C4-2B (cell line): ENCODE data around the gene ABHD2.

Experiments
- H3K27ac ChIP-seq: fragments of 450-650 bp; 2 replicates; pipeline ENCODE4 v1.5.1; 2017
- ZFX ChIP-seq: fragments of 450-650 bp; IDR thresholded peaks from 2 replicates; pipeline ENCODE4 v1.6.1; 2017
- TF ChIP-seq, protein P1 (sequence below): fragments of 450-650 bp; conservative IDR thresholded peaks from 2 replicates; pipeline ENCODE4 v1.5.1; 2017; ENCODE audit warnings: mild to moderate bottlenecking

The ABHD2 gene

DNA sequence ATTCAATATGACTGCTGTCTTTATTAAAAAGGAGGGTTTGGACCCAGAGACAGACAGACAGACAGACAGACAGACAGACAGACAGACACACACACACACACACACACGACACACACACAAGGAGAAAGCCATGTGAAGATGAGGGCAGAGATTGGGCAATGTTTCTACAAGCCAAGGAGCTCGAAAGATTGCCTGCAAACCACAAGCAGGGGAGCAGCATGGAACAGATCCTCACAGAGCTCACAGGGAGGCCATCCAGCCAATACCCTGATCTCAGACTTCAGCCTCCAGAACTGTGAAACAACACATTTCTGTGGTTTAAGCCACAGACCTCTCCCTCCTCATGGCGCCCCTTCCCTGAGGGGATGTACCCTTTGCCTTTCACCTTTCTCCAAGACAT is 35.8 kb upstream of the ABHD2 start:
- TF ChIP-seq, protein P1, sequence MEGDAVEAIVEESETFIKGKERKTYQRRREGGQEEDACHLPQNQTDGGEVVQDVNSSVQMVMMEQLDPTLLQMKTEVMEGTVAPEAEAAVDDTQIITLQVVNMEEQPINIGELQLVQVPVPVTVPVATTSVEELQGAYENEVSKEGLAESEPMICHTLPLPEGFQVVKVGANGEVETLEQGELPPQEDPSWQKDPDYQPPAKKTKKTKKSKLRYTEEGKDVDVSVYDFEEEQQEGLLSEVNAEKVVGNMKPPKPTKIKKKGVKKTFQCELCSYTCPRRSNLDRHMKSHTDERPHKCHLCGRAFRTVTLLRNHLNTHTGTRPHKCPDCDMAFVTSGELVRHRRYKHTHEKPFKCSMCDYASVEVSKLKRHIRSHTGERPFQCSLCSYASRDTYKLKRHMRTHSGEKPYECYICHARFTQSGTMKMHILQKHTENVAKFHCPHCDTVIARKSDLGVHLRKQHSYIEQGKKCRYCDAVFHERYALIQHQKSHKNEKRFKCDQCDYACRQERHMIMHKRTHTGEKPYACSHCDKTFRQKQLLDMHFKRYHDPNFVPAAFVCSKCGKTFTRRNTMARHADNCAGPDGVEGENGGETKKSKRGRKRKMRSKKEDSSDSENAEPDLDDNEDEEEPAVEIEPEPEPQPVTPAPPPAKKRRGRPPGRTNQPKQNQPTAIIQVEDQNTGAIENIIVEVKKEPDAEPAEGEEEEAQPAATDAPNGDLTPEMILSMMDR: no peak
- TF ChIP-seq ZFX: no peak
- H3K27ac ChIP-seq: no peak overlapping the region

DNA sequence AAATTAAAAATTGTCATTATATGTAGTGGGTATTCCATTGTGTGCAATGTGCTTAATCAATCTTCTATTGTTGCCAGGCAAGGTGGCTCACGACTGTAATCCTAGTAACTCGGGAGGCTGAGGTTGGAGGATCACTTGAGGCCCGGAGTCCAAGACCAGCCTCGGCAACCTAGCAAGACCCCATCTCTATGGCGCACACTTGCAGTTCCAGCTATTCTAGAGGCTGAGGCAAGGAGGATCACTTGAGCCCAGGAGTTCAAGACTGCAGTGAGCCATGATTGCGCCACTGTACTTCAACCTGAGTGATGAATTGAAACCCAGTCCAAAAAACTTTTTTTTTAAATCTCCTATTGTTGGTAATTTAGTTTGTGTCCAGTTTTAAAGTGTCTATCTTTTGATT is 33.4 kb upstream of the ABHD2 start:
- no peak overlapping the region for H3K27ac ChIP-seq
- TF ChIP-seq, protein P1: no peak
- no peak for TF ChIP-seq ZFX

DNA sequence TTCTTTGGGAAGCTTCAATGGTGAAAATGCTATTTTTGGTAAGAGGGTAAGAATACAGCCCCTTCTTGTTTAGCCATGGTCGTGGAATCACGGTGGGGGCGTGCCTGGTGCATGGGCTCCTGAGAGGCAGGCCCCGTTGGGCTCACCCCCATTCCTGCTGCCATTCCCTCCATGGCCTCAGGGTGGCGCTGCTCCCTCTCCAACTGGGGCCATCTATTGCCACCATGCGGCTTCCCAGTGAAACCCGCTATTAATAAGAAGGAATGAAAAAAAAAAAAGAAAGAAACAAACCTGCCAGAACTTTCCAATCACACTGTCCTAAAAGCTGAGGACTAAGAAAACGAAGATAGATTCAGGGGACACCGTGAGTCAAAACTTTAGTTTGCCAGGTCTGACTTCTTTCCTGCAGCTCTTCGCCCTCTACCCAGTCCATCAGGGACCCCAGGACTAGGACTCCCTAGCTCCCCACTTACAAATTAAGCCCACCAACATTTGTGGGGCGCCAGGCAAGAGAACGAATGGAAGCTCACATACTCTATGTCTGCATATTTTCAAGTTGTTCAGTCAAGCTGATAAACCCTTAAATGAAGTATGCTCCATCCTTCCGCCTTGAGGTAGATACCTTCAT is 30.6 kb upstream of the ABHD2 start:
- no peak for TF ChIP-seq ZFX
- TF ChIP-seq, protein P1: peak; percentile 99
- peak overlapping the region; percentile 13 for H3K27ac ChIP-seq

DNA sequence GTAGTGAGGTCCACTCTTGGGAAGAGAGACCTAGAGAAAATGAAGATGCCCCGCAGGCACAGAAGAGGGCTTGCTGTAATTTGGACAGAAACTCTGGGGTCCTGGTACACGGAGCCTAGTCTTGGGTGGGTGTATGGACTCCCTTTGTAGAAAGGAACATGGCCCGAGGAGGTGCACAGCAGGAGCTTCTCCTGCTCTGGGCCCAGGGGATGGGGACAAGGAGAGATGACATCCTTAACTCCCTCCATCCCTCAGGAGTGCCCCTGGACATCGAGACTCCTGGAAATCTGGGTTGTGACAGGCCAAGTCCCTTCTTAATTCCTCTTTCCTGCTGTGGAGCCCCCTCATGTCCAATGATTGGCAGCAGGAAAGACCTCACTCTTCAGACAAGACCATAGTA is 29.9 kb upstream of the ABHD2 start:
- peak overlapping the region; percentile 13 for H3K27ac ChIP-seq
- no peak for TF ChIP-seq ZFX
- TF ChIP-seq, protein P1: no peak

DNA sequence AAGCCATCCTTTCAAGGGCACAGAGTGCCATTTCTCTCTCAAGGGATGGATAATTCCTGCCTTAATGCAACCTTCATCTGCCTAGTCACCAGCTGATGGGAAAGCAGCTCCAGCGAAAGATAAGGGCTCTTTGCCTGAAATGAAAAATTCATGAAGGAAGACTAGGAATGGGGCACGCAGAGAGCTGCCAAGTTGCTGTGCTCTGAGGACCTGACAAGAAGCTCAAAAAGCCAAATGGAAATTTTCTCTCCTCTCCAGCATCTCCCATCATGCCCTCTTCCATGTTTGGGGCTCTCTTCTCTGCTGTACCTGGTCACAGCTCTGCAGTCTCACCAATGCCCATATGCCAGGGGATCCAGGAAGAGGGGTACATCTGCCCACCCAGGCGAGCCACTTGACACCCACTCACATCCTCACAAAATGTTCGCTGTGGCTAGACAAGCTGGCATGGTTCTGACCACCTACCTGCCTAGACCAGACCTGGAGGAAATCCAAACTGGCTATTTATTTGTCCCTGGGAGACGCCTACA is 29.3 kb upstream of the ABHD2 start:
- TF ChIP-seq, protein P1: no peak
- TF ChIP-seq ZFX: no peak

DNA sequence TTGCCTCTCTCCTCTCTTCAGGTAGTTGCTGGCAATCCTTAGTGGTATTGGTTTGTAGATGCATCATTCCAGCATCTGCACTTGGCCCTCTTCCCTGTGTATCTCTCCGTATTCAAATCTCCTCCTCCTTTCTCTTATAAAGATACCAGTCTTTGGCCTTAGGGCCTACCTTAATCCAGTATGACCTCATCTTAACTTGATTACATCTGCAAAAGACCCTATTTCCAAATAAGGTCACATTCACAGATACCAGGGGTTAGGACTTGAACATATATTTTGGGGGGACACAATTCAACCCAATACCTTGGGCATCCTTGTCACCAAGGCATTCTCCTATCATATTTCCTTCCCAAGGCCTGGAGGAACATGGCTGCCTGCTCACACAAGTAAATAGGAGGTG is 22.0 kb upstream of the ABHD2 start:
- no peak for TF ChIP-seq ZFX
- TF ChIP-seq, protein P1: no peak
- H3K27ac ChIP-seq: no peak overlapping the region

More for the DNA sequence above, 29.3 kb upstream of the ABHD2 start:
- peak overlapping the region; percentile 13 for H3K27ac ChIP-seq

DNA sequence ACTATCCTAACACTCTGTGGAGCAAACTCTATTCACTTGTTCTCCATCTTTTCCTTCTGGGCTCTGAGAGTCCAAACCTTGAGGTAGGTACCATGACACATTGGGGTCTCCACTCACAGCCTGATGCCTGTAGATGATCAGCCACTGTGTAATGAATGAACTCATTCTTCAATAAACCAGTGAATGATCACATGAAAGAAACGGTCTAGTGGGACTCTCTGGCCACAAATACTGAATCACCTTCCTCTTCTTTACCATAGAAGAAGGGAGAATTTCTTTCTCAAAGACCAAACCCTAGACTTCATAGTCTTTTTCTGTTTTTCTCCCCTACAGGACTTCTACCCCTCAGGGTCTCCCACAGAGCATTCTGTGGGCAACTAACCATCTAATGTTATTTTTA is 20.5 kb upstream of the ABHD2 start:
- no peak overlapping the region for H3K27ac ChIP-seq

More for the DNA sequence above, 20.5 kb upstream of the ABHD2 start:
- TF ChIP-seq, protein P1: no peak
- TF ChIP-seq ZFX: no peak
